Nephron progenitor cell (in vitro differentiated cells): Measurements from ENCODE around the gene SEMA3B.
A peak's percentile ranks its signal among the peaks of the same experiment; 100 is the strongest.

Source experiments
- DNase-seq: peaks from one replicate; pipeline ENCODE4 v3.0.0; 2021
- H3K27ac Mint-ChIP-seq: 2 replicates; pipeline ENCODE4 v1.8.0; 2021; ENCODE audit warnings: mild to moderate bottlenecking, moderate library complexity, mixed read lengths
- H3K27me3 Mint-ChIP-seq: 2 replicates; pipeline ENCODE4 v1.8.0; 2021; ENCODE audit warnings: mild to moderate bottlenecking, low read depth, mixed read lengths; ENCODE audit not compliant: poor library complexity
- H3K36me3 Mint-ChIP-seq: 2 replicates; pipeline ENCODE4 v1.8.0; 2021; ENCODE audit warnings: low read depth, mixed read lengths
- H3K4me1 Mint-ChIP-seq: 2 replicates; pipeline ENCODE4 v1.8.0; 2021; ENCODE audit warnings: mixed read lengths
- H3K4me3 Mint-ChIP-seq: 2 replicates; pipeline ENCODE4 v1.8.0; 2021; ENCODE audit warnings: mild to moderate bottlenecking, moderate library complexity, mixed read lengths
- H3K9me3 Mint-ChIP-seq: 2 replicates; pipeline ENCODE4 v1.8.0; 2021; ENCODE audit warnings: mild to moderate bottlenecking, moderate library complexity, mixed read lengths
- TF ChIP-seq, protein P1 (sequence below): fragments of 200-600 bp; sonication (generic); IDR thresholded peaks from 2 replicates; pipeline ENCODE4 v1.5.0; 2021; ENCODE audit warnings: antibody characterized with exemption

SEMA3B gene

DNA sequence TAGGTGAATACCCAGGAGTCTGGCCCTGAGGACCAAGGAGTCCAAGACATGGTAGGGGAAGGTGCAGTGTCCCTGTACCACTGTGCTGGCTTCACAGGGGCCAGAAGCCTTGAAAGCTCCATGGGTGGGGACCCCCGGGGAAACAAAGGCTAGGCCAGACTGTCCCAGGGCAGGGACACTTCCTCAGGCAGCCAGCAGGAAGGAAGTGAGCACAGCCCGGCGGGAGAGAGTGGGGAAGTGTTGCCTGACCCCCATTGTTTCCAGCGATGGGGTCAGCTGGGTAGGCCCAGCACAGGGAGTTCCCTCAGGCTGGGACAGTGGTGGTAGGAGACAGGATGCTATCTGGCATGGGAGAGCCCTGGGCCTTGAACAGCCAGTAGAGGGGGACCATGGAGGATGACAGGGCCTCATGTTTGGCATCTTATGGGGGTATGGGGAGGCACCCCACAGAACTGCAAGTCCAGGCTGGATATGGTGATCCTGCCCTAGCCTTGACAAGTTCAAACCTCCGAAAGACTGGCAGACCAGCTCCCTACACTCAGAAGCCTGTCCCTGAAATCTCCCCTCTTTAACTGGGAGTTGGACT is 54.8 kb downstream of the SEMA3B start:
- Mint-ChIP-seq H3K4me1 (peaks cover 54% of the 10 kb centered on the region), H3K27ac (no peak overlapping the region), H3K9me3 (no peaks in the 10 kb centered on the region), H3K36me3 (peaks cover 12% of the 10 kb centered on the region), H3K4me3 (no peak overlapping the region), H3K27me3 (peaks cover 9% of the 10 kb centered on the region)
- DNase-seq = no peak
- TF ChIP-seq, protein P1, sequence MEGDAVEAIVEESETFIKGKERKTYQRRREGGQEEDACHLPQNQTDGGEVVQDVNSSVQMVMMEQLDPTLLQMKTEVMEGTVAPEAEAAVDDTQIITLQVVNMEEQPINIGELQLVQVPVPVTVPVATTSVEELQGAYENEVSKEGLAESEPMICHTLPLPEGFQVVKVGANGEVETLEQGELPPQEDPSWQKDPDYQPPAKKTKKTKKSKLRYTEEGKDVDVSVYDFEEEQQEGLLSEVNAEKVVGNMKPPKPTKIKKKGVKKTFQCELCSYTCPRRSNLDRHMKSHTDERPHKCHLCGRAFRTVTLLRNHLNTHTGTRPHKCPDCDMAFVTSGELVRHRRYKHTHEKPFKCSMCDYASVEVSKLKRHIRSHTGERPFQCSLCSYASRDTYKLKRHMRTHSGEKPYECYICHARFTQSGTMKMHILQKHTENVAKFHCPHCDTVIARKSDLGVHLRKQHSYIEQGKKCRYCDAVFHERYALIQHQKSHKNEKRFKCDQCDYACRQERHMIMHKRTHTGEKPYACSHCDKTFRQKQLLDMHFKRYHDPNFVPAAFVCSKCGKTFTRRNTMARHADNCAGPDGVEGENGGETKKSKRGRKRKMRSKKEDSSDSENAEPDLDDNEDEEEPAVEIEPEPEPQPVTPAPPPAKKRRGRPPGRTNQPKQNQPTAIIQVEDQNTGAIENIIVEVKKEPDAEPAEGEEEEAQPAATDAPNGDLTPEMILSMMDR = no peak

DNA sequence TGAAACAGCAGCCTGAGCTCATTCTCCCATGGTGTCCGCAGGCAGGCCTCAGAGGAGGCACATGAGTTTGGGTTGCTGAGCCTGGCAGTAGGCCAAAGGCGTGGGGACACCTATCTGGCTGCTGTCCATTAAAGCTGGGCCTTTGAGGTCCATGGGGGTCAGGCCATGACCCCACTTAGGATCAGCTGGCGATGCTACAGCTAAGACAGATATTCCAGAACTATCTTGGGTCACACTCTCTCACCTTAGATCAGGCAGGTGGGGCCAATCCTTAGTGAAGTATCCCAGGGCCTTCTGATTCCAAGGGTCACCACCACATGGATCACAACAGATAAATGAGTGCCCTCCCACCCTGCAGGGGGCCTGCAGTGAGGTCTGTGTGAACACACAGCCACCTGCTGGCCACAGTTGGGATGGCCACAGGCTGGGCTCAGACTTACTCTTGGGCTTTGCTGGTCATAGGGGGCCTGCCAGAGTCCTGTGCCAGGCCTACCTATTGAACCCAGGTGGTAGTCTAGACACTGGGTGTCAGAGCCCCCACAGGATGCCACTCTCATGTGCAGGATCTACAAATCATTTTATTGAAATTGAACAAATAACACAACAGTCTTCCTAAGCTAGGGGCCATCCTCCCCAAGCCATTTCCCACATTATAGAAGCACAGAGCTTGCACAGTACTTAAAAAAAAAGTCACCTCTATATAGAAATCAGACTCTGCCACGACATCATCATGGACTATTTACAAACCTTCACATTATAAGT is 55.6 kb downstream of the SEMA3B start:
- Mint-ChIP-seq H3K9me3 (no peaks in the 10 kb centered on the region), H3K4me1 (peaks cover 46% of the 10 kb centered on the region), H3K27ac (no peak overlapping the region), H3K27me3 (peaks cover 9% of the 10 kb centered on the region), H3K4me3 (peak overlapping the region; percentile 34), H3K36me3 (peaks cover 3% of the 10 kb centered on the region)
- TF ChIP-seq, protein P1 = peak; percentile 87
- DNase-seq = peak; percentile 85

DNA sequence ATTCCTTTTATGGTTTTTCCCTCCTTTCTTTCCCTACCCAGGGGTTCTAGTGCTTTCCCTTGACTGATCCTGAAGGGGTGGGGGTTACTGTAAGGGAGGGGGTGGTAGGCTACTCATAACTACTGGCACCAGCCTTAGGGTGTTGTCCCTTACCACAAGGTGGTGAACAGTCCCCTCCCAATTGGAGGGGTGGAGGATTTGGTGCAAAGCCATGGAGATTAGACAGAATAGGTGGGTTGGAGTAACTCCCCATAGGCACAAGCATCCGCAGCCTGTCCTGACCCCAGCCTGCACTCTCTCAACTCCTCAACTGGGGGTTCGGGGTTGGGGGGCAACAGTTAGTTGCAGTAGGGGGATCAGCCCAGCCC is 56.1 kb downstream of the SEMA3B start:
- H3K36me3 Mint-ChIP-seq = no peaks in the 10 kb centered on the region
- H3K4me1 Mint-ChIP-seq = peaks cover 40% of the 10 kb centered on the region
- H3K27me3 Mint-ChIP-seq = peaks cover 9% of the 10 kb centered on the region
- no peak overlapping the region for H3K4me3 Mint-ChIP-seq
- H3K27ac Mint-ChIP-seq = no peak overlapping the region
- H3K9me3 Mint-ChIP-seq = no peaks in the 10 kb centered on the region
- TF ChIP-seq, protein P1 = no peak
- no peak for DNase-seq

DNA sequence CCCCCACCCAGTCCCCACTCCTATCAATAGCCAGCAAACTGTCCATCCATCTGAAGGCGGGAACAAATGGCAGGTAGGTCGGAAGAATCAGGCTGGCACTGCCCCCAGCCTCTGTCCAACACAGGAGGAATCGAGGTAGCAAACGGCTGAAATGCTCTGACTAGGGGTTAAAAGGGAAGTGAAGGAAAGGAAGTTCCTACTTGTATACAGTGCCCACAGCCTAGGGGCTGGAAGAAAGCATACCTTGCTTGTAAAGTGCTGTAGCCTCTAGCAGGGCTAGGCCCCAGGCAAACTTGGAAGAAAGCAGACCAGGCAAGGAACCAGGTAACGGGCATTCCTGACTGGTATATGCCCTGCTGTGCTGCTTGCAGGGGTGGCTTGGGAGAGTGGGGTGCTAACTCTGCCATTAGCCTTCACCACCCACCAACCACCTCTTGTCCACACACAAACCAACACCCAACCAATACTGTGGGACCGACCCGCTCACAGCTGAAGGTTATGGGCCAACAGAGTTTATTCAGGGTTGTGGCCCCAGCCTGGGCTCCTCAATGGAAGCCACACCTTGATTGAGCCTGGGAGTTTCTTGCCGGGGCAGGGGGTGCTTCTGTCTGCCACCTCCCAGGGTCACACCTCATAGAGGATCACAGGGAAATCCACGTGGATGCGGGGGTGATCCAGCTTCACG is 56.7 kb downstream of the SEMA3B start:
- Mint-ChIP-seq H3K27ac (no peak overlapping the region), H3K4me1 (peaks cover 35% of the 10 kb centered on the region), H3K27me3 (peaks cover 8% of the 10 kb centered on the region), H3K9me3 (no peaks in the 10 kb centered on the region), H3K4me3 (peak overlapping the region; percentile 94), H3K36me3 (peaks cover 5% of the 10 kb centered on the region)
- TF ChIP-seq, protein P1 = no peak
- no peak for DNase-seq

DNA sequence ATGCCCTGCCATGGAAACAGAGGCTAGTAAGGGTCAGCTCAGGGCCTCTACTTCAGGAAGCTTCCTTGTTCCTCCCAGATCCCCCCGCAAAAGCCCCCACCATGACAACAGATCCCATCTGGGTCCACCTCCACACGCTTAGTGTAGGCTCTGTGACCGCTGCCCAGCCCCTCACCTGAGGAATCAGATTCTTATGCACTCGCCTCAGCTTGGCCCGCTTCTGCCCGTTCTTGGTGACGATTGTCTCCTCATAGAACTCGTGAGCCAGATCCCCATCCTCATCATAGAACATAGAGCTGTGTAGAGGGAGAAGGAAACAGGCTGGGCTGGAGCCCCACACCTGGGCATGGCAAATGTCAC is 57.2 kb downstream of the SEMA3B start:
- DNase-seq = no peak
- H3K27ac Mint-ChIP-seq = no peak overlapping the region
- peaks cover 34% of the 10 kb centered on the region for H3K4me1 Mint-ChIP-seq
- peaks cover 6% of the 10 kb centered on the region for H3K27me3 Mint-ChIP-seq
- no peaks in the 10 kb centered on the region for H3K9me3 Mint-ChIP-seq
- H3K4me3 Mint-ChIP-seq = peak overlapping the region; percentile 94
- TF ChIP-seq, protein P1 = no peak
- H3K36me3 Mint-ChIP-seq = peaks cover 7% of the 10 kb centered on the region
